Measurements from ENCODE around the gene BBX.
"Not testable (repeated sequence)": the region's sequence is repeated elsewhere in the genome, so short reads cannot be mapped to it uniquely, and the experiment has no call there.

The BBX gene

GRCh38 chr3:107833722-107834416 is 311.1 kb downstream of the BBX start:
- Histone ChIP-seq H3K4me3 (ENCODE audit: low read length) (no peak overlapping the region), H3K9ac (ENCODE audit: low read depth, low read length) (no peak overlapping the region), H3K4me2 (ENCODE audit: low read length) (no peak overlapping the region), H3K4me1 (ENCODE audit: control insufficient read depth, insufficient read depth, low read length) (no peaks in the 10 kb centered on the region), H3K9me3 (replicated peaks; ENCODE audit: low read length) (no peaks in the 10 kb centered on the region), H3K36me3 (ENCODE audit: insufficient read depth, low read length) (no peaks in the 10 kb centered on the region), H3K27me3 (ENCODE audit: control insufficient read depth, insufficient read depth, low read length) (peaks cover 5% of the 10 kb centered on the region)

GRCh38 chr3:107835001-107835400 is 312.2 kb downstream of the BBX start:
- H3K36me3 ChIP-seq (ENCODE audit: insufficient read depth, low read length); H3K9ac ChIP-seq (ENCODE audit: low read depth, low read length); H3K4me2 ChIP-seq (ENCODE audit: low read length); H3K4me3 ChIP-seq (ENCODE audit: low read length); H3K27me3 ChIP-seq (ENCODE audit: control insufficient read depth, insufficient read depth, low read length); H3K9me3 ChIP-seq (replicated peaks; ENCODE audit: low read length); H3K4me1 ChIP-seq (ENCODE audit: control insufficient read depth, insufficient read depth, low read length): not testable (repeated sequence)

GRCh38 chr3:107837895-107838612 is 315.3 kb downstream of the BBX start:
- Histone ChIP-seq H3K9me3 (replicated peaks; ENCODE audit: low read length) (no peaks in the 10 kb centered on the region), H3K27me3 (ENCODE audit: control insufficient read depth, insufficient read depth, low read length) (peaks cover 5% of the 10 kb centered on the region), H3K4me2 (ENCODE audit: low read length) (no peak overlapping the region), H3K4me3 (ENCODE audit: low read length) (no peak overlapping the region), H3K36me3 (ENCODE audit: insufficient read depth, low read length) (no peaks in the 10 kb centered on the region), H3K4me1 (ENCODE audit: control insufficient read depth, insufficient read depth, low read length) (no peaks in the 10 kb centered on the region), H3K9ac (ENCODE audit: low read depth, low read length) (no peak overlapping the region)

- Histone ChIP-seq H3K27me3 (ENCODE audit: control insufficient read depth, insufficient read depth, low read length) (peaks cover 5% of the 10 kb centered on the region), H3K4me1 (ENCODE audit: control insufficient read depth, insufficient read depth, low read length) (no peaks in the 10 kb centered on the region), H3K36me3 (ENCODE audit: insufficient read depth, low read length) (no peaks in the 10 kb centered on the region), H3K4me3 (ENCODE audit: low read length) (no peak overlapping the region), H3K9ac (ENCODE audit: low read depth, low read length) (no peak overlapping the region), H3K4me2 (ENCODE audit: low read length) (no peak overlapping the region), H3K9me3 (replicated peaks; ENCODE audit: low read length) (no peaks in the 10 kb centered on the region)
These were observed 319.1 kb downstream of the BBX start for GRCh38 chr3:107841831-107842230.

GRCh38 chr3:107842940-107843339 is 320.2 kb downstream of the BBX start:
- Histone ChIP-seq H3K9me3 (replicated peaks; ENCODE audit: low read length) (no peaks in the 10 kb centered on the region), H3K36me3 (ENCODE audit: insufficient read depth, low read length) (no peaks in the 10 kb centered on the region), H3K4me3 (ENCODE audit: low read length) (no peak overlapping the region), H3K9ac (ENCODE audit: low read depth, low read length) (no peak overlapping the region), H3K27me3 (ENCODE audit: control insufficient read depth, insufficient read depth, low read length) (peaks cover 10% of the 10 kb centered on the region), H3K4me1 (ENCODE audit: control insufficient read depth, insufficient read depth, low read length) (no peaks in the 10 kb centered on the region), H3K4me2 (ENCODE audit: low read length) (no peak overlapping the region)

GRCh38 chr3:107845380-107846278 is 322.9 kb downstream of the BBX start:
- H3K9ac ChIP-seq (ENCODE audit: low read depth, low read length), result no peak overlapping the region

GRCh38 chr3:107846279-107846852 is 323.6 kb downstream of the BBX start:
- H3K4me3 ChIP-seq (ENCODE audit: low read length), result no peak overlapping the region
- no peaks in the 10 kb centered on the region for H3K4me1 ChIP-seq (ENCODE audit: control insufficient read depth, insufficient read depth, low read length)
- no peaks in the 10 kb centered on the region for H3K36me3 ChIP-seq (ENCODE audit: insufficient read depth, low read length)
- no peaks in the 10 kb centered on the region for H3K9me3 ChIP-seq (replicated peaks; ENCODE audit: low read length)
- peaks cover 13% of the 10 kb centered on the region for H3K27me3 ChIP-seq (ENCODE audit: control insufficient read depth, insufficient read depth, low read length)
- no peak overlapping the region for H3K4me2 ChIP-seq (ENCODE audit: low read length)
- H3K9ac ChIP-seq (ENCODE audit: low read depth, low read length), result no peak overlapping the region

More at GRCh38 chr3:107845380-107846278, 322.9 kb downstream of the BBX start:
- Histone ChIP-seq H3K4me1 (ENCODE audit: control insufficient read depth, insufficient read depth, low read length) (no peaks in the 10 kb centered on the region), H3K4me2 (ENCODE audit: low read length) (no peak overlapping the region), H3K36me3 (ENCODE audit: insufficient read depth, low read length) (no peaks in the 10 kb centered on the region), H3K9me3 (replicated peaks; ENCODE audit: low read length) (no peaks in the 10 kb centered on the region), H3K4me3 (ENCODE audit: low read length) (no peak overlapping the region), H3K27me3 (ENCODE audit: control insufficient read depth, insufficient read depth, low read length) (peaks cover 13% of the 10 kb centered on the region)

- Histone ChIP-seq H3K36me3 (ENCODE audit: insufficient read depth, low read length) (no peaks in the 10 kb centered on the region), H3K4me3 (ENCODE audit: low read length) (no peak overlapping the region), H3K4me2 (ENCODE audit: low read length) (no peak overlapping the region), H3K9ac (ENCODE audit: low read depth, low read length) (no peak overlapping the region), H3K27me3 (ENCODE audit: control insufficient read depth, insufficient read depth, low read length) (peaks cover 13% of the 10 kb centered on the region), H3K9me3 (replicated peaks; ENCODE audit: low read length) (no peaks in the 10 kb centered on the region), H3K4me1 (ENCODE audit: control insufficient read depth, insufficient read depth, low read length) (no peaks in the 10 kb centered on the region)
These were observed 325.0 kb downstream of the BBX start for GRCh38 chr3:107847791-107848190.

- Histone ChIP-seq H3K4me3 (ENCODE audit: low read length) (no peak overlapping the region), H3K4me1 (ENCODE audit: control insufficient read depth, insufficient read depth, low read length) (no peaks in the 10 kb centered on the region), H3K36me3 (ENCODE audit: insufficient read depth, low read length) (no peaks in the 10 kb centered on the region), H3K9me3 (replicated peaks; ENCODE audit: low read length) (no peaks in the 10 kb centered on the region), H3K4me2 (ENCODE audit: low read length) (no peak overlapping the region), H3K9ac (ENCODE audit: low read depth, low read length) (no peak overlapping the region), H3K27me3 (ENCODE audit: control insufficient read depth, insufficient read depth, low read length) (peaks cover 13% of the 10 kb centered on the region)
These were observed 325.7 kb downstream of the BBX start for GRCh38 chr3:107848351-107848915.

GRCh38 chr3:107850681-107851080 is 327.9 kb downstream of the BBX start:
- Histone ChIP-seq H3K4me1 (ENCODE audit: control insufficient read depth, insufficient read depth, low read length) (no peaks in the 10 kb centered on the region), H3K9ac (ENCODE audit: low read depth, low read length) (no peak overlapping the region), H3K9me3 (replicated peaks; ENCODE audit: low read length) (no peaks in the 10 kb centered on the region), H3K4me3 (ENCODE audit: low read length) (no peak overlapping the region), H3K4me2 (ENCODE audit: low read length) (no peak overlapping the region), H3K27me3 (ENCODE audit: control insufficient read depth, insufficient read depth, low read length) (peaks cover 25% of the 10 kb centered on the region), H3K36me3 (ENCODE audit: insufficient read depth, low read length) (no peaks in the 10 kb centered on the region)

GRCh38 chr3:107853821-107854220 is 331.1 kb downstream of the BBX start:
- Histone ChIP-seq H3K4me3 (ENCODE audit: low read length) (no peak overlapping the region), H3K27me3 (ENCODE audit: control insufficient read depth, insufficient read depth, low read length) (peaks cover 17% of the 10 kb centered on the region), H3K36me3 (ENCODE audit: insufficient read depth, low read length) (no peaks in the 10 kb centered on the region), H3K4me2 (ENCODE audit: low read length) (no peak overlapping the region), H3K9me3 (replicated peaks; ENCODE audit: low read length) (no peaks in the 10 kb centered on the region), H3K4me1 (ENCODE audit: control insufficient read depth, insufficient read depth, low read length) (no peaks in the 10 kb centered on the region), H3K9ac (ENCODE audit: low read depth, low read length) (no peak overlapping the region)

Measured in skeletal muscle satellite cell (primary cell).